AG04449 (cell line): ENCODE results near the gene DARS1.
"Not testable (repeated sequence)": the region's sequence is repeated elsewhere in the genome, so short reads cannot be mapped to it uniquely, and the experiment has no call there.

ENCODE experiments used
- CTCF ChIA-PET: fragments of 350-600 bp; formaldehyde crosslinking; extraction: SDS; loops from one replicate; lab custom pipeline; 2021; ENCODE audit warnings: antibody characterized with exemption; lab: Yijun Ruan, JAX
- POLR2A ChIA-PET: fragments of 400-600, 350-600 bp; formaldehyde crosslinking; extraction: SDS; loops from one replicate; lab custom pipeline; 2020; ENCODE audit warnings: antibody characterized with exemption, inconsistent platforms; lab: Yijun Ruan, JAX
- DNase-seq: peaks from one replicate; pipeline ENCODE4 v3.0.0-alpha.2; 2010; ENCODE audit warnings: low read depth, low spot score
- H3K4me3 ChIP-seq: 2 replicates; pipeline ENCODE4 v1.5.1; 2011; ENCODE audit warnings: low read depth, mild to moderate bottlenecking, control low read depth, low read length
- TF ChIP-seq, protein P1 (sequence below): IDR thresholded peaks from one replicate; pipeline ENCODE4 v1.5.1; 2011; ENCODE audit warnings: mild to moderate bottlenecking, moderate library complexity, low read length, control low read depth, inconsistent platforms; ENCODE audit not compliant: insufficient read depth; ENCODE audit errors: missing control alignments

The DARS1 gene

DNA sequence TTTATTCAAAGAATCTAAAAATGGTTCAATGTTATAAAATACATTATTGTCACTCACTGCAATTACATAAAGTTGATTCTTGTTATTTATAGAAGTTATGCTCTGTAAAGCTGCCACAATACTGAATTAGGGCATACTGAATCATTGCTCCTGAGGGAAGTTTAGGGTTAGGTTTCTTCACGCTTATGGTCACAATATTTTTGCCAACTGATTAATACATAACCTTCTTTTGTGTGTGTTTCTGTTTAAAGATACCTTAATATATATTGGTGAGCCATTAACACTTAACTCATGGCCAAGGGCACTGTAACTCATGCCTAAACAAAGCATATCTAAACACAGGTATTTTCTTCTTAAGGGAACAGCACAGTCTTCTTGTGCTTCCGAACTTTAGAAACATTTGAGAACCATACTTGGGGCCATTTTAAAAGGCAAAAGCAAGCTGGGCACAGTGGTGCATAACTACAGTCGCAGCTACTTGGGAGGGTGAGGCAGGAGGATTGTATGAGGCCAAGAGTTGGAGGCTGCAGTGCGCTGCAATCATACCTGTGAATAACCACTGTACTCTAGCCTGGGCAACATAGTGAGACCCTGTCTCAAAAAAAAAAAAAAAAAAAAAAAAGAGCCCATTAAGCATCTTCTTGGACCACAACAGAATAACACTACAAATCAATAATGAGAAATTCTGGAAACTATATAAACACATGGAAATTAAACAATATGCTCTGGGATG lies 15.6 kb downstream of the DARS1 start:
- CTCF ChIA-PET = interaction anchor here (0.8 kb wide), 1 partner anchor 56 kb away, joined by 4 read pairs; no protein-coding TSS in a partner anchor
- DNase-seq = no peak
- POLR2A ChIA-PET = no interaction called here
- TF ChIP-seq, protein P1, sequence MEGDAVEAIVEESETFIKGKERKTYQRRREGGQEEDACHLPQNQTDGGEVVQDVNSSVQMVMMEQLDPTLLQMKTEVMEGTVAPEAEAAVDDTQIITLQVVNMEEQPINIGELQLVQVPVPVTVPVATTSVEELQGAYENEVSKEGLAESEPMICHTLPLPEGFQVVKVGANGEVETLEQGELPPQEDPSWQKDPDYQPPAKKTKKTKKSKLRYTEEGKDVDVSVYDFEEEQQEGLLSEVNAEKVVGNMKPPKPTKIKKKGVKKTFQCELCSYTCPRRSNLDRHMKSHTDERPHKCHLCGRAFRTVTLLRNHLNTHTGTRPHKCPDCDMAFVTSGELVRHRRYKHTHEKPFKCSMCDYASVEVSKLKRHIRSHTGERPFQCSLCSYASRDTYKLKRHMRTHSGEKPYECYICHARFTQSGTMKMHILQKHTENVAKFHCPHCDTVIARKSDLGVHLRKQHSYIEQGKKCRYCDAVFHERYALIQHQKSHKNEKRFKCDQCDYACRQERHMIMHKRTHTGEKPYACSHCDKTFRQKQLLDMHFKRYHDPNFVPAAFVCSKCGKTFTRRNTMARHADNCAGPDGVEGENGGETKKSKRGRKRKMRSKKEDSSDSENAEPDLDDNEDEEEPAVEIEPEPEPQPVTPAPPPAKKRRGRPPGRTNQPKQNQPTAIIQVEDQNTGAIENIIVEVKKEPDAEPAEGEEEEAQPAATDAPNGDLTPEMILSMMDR = no peak
- no peak overlapping the region for H3K4me3 ChIP-seq

DNA sequence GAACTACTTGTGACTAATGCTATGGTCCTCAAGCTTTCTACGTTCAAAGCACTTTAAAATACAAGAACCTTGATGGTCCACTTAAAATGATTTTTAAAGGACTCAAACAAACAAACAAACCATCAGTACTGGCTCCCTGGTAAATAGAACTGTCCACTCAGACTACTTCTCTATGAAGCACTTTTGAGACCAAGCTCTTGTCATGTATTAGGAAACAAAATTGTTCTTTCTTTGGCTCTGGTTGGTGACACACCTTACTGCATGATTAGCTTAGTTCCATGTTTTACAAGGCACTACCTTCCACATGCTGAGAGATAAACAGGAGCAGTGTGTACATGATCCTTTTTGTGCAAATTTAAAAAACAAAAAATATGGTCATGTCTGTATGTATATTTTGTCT lies 19.7 kb downstream of the DARS1 start:
- CTCF ChIA-PET = interaction anchor here (0.9 kb wide), 1 partner anchor 14 kb away, joined by 6 read pairs; no protein-coding TSS in a partner anchor

DNA sequence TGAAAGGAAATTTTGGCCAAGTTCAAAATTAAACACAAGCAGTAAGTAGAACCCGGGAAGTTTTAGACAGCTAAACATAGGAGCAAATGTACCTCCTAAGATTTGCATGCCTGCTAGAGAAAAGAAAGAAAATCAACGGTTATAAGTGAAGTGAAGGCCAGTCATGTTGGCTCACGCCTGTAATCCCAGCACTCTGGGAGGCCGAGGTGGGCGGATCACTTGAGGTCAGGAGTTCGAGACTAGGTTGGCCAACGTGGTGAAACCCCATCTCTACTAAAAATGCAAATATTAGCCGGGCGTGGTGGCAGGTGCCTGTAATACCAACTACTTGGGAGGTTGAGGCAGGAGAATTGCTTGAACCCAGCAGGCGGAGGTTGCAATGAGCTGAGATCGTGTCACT lies 21.0 kb downstream of the DARS1 start:
- POLR2A ChIA-PET, DNase-seq, CTCF ChIA-PET: not testable (repeated sequence)

More for the DNA sequence above, 19.7 kb downstream of the DARS1 start:
- no peak overlapping the region for H3K4me3 ChIP-seq
- POLR2A ChIA-PET = no interaction called here
- no peak for DNase-seq
- TF ChIP-seq, protein P1 = no peak

DNA sequence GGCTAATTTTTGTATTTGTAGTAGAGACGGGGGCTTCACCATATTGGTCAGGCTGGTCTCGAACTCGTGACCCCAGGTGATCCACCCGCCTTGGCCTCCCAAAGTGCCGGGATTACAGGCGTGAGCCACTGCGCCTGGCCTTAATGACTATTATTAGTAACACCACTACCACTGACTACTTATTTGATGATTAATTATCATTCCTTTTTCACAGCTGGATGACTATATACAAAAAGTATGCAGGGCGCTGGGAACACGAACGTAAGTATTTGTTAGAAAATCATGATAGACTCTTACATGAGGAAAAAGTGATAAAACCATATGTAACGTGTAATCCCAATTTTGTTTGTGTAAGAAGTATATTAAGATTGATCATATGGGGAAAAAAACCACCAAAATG lies 21.6 kb downstream of the DARS1 start:
- POLR2A ChIA-PET = no interaction called here
- TF ChIP-seq, protein P1 = no peak
- no peak for DNase-seq
- CTCF ChIA-PET = no interaction called here
- H3K4me3 ChIP-seq = no peak overlapping the region

More for the DNA sequence above, 21.0 kb downstream of the DARS1 start:
- not testable (repeated sequence) for H3K4me3 ChIP-seq

DNA sequence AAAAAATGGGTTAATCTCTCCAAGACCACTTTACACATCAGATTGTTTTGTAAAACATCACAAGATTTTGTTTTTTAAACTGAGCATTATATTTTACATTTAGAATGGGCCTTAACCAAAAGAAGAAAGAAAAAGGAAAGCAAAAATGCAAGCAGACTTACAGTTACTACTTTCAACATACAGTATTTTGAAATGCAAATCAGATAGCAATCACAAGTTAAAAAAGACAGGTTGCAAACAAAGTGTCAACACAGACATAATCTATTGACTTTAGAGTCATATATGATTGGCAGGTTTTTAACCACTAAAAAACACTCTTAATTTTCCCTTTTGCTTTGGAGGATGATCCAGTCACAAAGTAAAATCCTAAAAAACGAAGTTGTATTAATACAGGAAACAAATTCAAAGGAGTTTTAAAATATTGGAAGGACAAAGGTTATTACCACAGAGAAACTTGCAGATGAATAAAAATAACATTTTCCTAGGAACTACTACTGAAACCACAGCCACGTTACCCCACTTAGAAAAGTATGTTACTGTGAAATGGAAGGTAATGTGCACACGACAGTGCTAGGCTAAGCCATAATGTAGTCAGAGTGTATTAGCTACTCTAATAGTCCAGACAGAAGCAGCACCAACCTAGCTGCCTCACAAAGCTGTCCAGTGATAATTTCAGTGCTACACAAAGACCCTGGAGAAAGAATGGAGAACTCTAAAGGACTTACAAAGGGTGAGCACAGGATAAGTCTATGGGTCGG lies 22.9 kb downstream of the DARS1 start:
- no peak overlapping the region for H3K4me3 ChIP-seq
- ChIA-PET POLR2A (no interaction called here), CTCF (no interaction called here)
- no peak for DNase-seq
- TF ChIP-seq, protein P1 = no peak

DNA sequence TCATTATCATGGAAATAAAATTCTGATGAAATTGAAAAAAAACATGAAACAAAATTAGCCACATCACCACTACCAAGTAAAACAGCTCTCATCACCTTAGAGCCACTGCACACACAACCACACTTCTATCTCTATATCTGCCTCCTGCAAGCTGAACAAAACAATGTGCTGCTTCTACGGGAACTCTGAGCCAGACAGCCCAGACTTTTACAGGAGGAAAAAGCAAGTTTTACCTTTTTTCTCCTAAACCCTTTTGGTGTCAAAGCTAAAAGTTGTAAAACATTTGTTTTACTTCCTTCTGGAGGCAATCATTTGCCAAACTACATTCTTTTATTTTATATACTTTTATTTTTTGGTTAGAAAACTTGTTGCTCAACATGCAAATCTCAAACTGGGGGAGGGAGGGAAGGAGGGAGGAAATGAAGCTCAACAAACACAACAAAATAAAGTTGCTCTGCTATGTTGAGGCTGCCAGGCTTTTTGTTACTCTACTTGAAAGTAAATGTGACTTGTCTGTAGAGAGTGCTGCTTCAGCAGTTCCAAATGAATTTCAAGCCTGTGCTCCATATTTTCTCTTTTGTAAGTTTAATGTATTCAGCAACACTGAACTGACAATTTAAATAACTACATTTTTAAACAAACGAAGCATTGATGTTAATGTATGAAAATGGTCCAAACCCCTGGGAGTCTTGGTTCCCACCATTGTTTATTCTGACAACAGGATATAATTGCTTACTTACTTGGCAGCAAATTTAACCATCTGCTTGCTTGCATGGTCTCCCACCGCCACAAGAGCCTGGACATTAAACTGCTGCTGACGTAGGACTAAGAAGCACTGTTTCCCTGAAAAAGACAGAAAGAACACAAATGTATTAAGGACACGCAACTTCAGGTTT lies 24.5 kb downstream of the DARS1 start:
- TF ChIP-seq, protein P1 = no peak
- H3K4me3 ChIP-seq = no peak overlapping the region
- no peak for DNase-seq
- CTCF ChIA-PET = interaction anchor here (1.3 kb wide), 1 partner anchor 47 kb away, joined by 3 read pairs; no protein-coding TSS in a partner anchor
- POLR2A ChIA-PET = no interaction called here
